Adipocyte (in vitro differentiated cells): Measurements from ENCODE around the gene CHFR.
A peak's percentile ranks its signal among the peaks of the same experiment; 100 is the strongest.
"Not testable (repeated sequence)": the region's sequence is repeated elsewhere in the genome, so short reads cannot be mapped to it uniquely, and the experiment has no call there.

Experiments
- DNase-seq: peaks from one replicate; pipeline ENCODE4 v3.0.0-alpha.2; 2015; ENCODE audit warnings: low read depth
- H3K27me3 ChIP-seq: replicated peaks from 2 replicates; pipeline ENCODE4 v1.7.0; 2013; ENCODE audit warnings: mild to moderate bottlenecking, low read length, moderate library complexity; ENCODE audit not compliant: control insufficient read depth, insufficient read depth
- H3K36me3 ChIP-seq: 2 replicates; pipeline ENCODE4 v1.7.0; 2013; ENCODE audit warnings: low read length, mild to moderate bottlenecking, moderate library complexity; ENCODE audit not compliant: control insufficient read depth, insufficient read depth, severe bottlenecking
- H3K4me1 ChIP-seq: 2 replicates; pipeline ENCODE4 v1.7.0; 2013; ENCODE audit warnings: mild to moderate bottlenecking, low read length, moderate library complexity; ENCODE audit not compliant: control insufficient read depth, insufficient read depth
- H3K4me3 ChIP-seq: 2 replicates; pipeline ENCODE4 v1.7.0; 2013; ENCODE audit warnings: mild to moderate bottlenecking, low read length, moderate library complexity
- H3K9ac ChIP-seq: 2 replicates; pipeline ENCODE4 v1.7.0; 2013; ENCODE audit warnings: mild to moderate bottlenecking, low read length, moderate library complexity
- H3K9me3 ChIP-seq: 2 replicates; pipeline ENCODE4 v1.7.0; 2013; ENCODE audit warnings: mild to moderate bottlenecking, low read length, moderate library complexity; ENCODE audit not compliant: control insufficient read depth

The CHFR gene

GRCh38 chr12:132851465-132851864 lies 35.9 kb downstream of the CHFR start:
- Histone ChIP-seq H3K9ac (no peak overlapping the region), H3K4me1 (no peaks in the 10 kb centered on the region), H3K4me3 (no peak overlapping the region), H3K9me3 (no peaks in the 10 kb centered on the region), H3K36me3 (peaks cover 95% of the 10 kb centered on the region), H3K27me3 (no peaks in the 10 kb centered on the region)
- no peak for DNase-seq

- Histone ChIP-seq H3K27me3 (no peaks in the 10 kb centered on the region), H3K4me1 (no peaks in the 10 kb centered on the region), H3K4me3 (no peak overlapping the region), H3K9me3 (no peaks in the 10 kb centered on the region), H3K9ac (no peak overlapping the region), H3K36me3 (peaks cover 92% of the 10 kb centered on the region)
- DNase-seq = no peak
Measured at GRCh38 chr12:132850291-132850690, 37.1 kb downstream of the CHFR start.

GRCh38 chr12:132848521-132848920 lies 38.9 kb downstream of the CHFR start:
- Histone ChIP-seq H3K4me3 (no peak overlapping the region), H3K36me3 (peaks cover 89% of the 10 kb centered on the region), H3K27me3 (no peaks in the 10 kb centered on the region), H3K4me1 (no peaks in the 10 kb centered on the region), H3K9ac (no peak overlapping the region), H3K9me3 (no peaks in the 10 kb centered on the region)
- no peak for DNase-seq

- H3K4me1 ChIP-seq = no peaks in the 10 kb centered on the region
- no peak overlapping the region for H3K4me3 ChIP-seq
- no peak for DNase-seq
- no peaks in the 10 kb centered on the region for H3K9me3 ChIP-seq
- H3K27me3 ChIP-seq = no peaks in the 10 kb centered on the region
- H3K9ac ChIP-seq = no peak overlapping the region
- H3K36me3 ChIP-seq = peaks cover 88% of the 10 kb centered on the region
Measured at GRCh38 chr12:132847363-132848356, 39.7 kb downstream of the CHFR start.

- H3K36me3 ChIP-seq = peaks cover 90% of the 10 kb centered on the region
Measured at GRCh38 chr12:132844681-132845080, 42.7 kb downstream of the CHFR start.

GRCh38 chr12:132842449-132843045 lies 44.9 kb downstream of the CHFR start:
- Histone ChIP-seq H3K27me3 (no peaks in the 10 kb centered on the region), H3K36me3 (peaks cover 71% of the 10 kb centered on the region)

More at GRCh38 chr12:132844681-132845080, 42.7 kb downstream of the CHFR start:
- H3K4me1 ChIP-seq, H3K27me3 ChIP-seq, H3K9ac ChIP-seq, H3K4me3 ChIP-seq, H3K9me3 ChIP-seq, DNase-seq: not testable (repeated sequence)

GRCh38 chr12:132841151-132841550 lies 46.3 kb downstream of the CHFR start:
- Histone ChIP-seq H3K27me3 (no peaks in the 10 kb centered on the region), H3K4me3 (no peak overlapping the region), H3K9me3 (no peaks in the 10 kb centered on the region), H3K4me1 (peaks cover 19% of the 10 kb centered on the region), H3K36me3 (peaks cover 65% of the 10 kb centered on the region), H3K9ac (no peak overlapping the region)
- no peak for DNase-seq

More at GRCh38 chr12:132842449-132843045, 44.9 kb downstream of the CHFR start:
- DNase-seq = no peak
- Histone ChIP-seq H3K4me1 (peaks cover 15% of the 10 kb centered on the region), H3K4me3 (no peak overlapping the region), H3K9me3 (no peaks in the 10 kb centered on the region), H3K9ac (no peak overlapping the region)

GRCh38 chr12:132840536-132840935 lies 46.9 kb downstream of the CHFR start:
- H3K4me1 ChIP-seq = peaks cover 19% of the 10 kb centered on the region
- H3K36me3 ChIP-seq = peaks cover 59% of the 10 kb centered on the region
- H3K4me3 ChIP-seq = no peak overlapping the region
- no peak overlapping the region for H3K9ac ChIP-seq
- H3K9me3 ChIP-seq = no peaks in the 10 kb centered on the region
- no peaks in the 10 kb centered on the region for H3K27me3 ChIP-seq
- no peak for DNase-seq

- H3K36me3 ChIP-seq = peaks cover 52% of the 10 kb centered on the region
- peaks cover 19% of the 10 kb centered on the region for H3K4me1 ChIP-seq
- H3K27me3 ChIP-seq = no peaks in the 10 kb centered on the region
- DNase-seq = no peak
- no peaks in the 10 kb centered on the region for H3K9me3 ChIP-seq
- no peak overlapping the region for H3K4me3 ChIP-seq
- H3K9ac ChIP-seq = no peak overlapping the region
Measured at GRCh38 chr12:132839558-132840235, 47.7 kb downstream of the CHFR start.

GRCh38 chr12:132838410-132839080 lies 48.9 kb downstream of the CHFR start:
- DNase-seq = no peak
- no peak overlapping the region for H3K4me3 ChIP-seq
- peaks cover 48% of the 10 kb centered on the region for H3K36me3 ChIP-seq
- H3K9me3 ChIP-seq = no peaks in the 10 kb centered on the region
- H3K27me3 ChIP-seq = no peaks in the 10 kb centered on the region
- peak overlapping the region; percentile 74 for H3K9ac ChIP-seq
- peaks cover 19% of the 10 kb centered on the region for H3K4me1 ChIP-seq
